Fibroblast of lung (primary cell): Measurements from ENCODE around the gene INSR. TPM values are rescaled to one million over a fixed set of nuclear protein-coding genes. Genes with fewer than 3 reads are reported as not detected.

ENCODE experiments used
- DNase-seq, 2 donors: peaks; one replicate each; pipeline versions ENCODE4 v3.0.0 to v3.0.0-alpha.2; 2010; ENCODE audit warnings: low read depth in 2 of 2
- H2AFZ ChIP-seq: 2 replicates; pipeline ENCODE4 v1.5.1; 2012; ENCODE audit warnings: low read length, control low read depth, inconsistent platforms
- H3K27ac ChIP-seq: 2 replicates; pipeline ENCODE4 v1.5.1; 2011; ENCODE audit warnings: low read length, control low read depth; ENCODE audit not compliant: insufficient read depth
- H3K27me3 ChIP-seq: 2 replicates; pipeline ENCODE4 v1.5.1; 2011; ENCODE audit warnings: mild to moderate bottlenecking, low read length; ENCODE audit not compliant: control insufficient read depth, insufficient read depth
- H3K36me3 ChIP-seq: 2 replicates; pipeline ENCODE4 v1.5.1; 2011; ENCODE audit warnings: low read length; ENCODE audit not compliant: control insufficient read depth, insufficient read depth
- H3K4me1 ChIP-seq: 2 replicates; pipeline ENCODE4 v1.5.1; 2011; ENCODE audit warnings: low read length; ENCODE audit not compliant: control insufficient read depth, insufficient read depth; ENCODE audit errors: extremely low read depth
- H3K4me2 ChIP-seq: 2 replicates; pipeline ENCODE4 v1.5.1; 2011; ENCODE audit warnings: low read length, control low read depth; ENCODE audit not compliant: insufficient read depth; ENCODE audit errors: extremely low read depth
- H3K4me3 ChIP-seq, 4 experiments: fragments of 200-600 bp in 1 of 4; sonication (generic) in 1 of 4; replicated peaks in 1 of 4; 2 replicates each; pipeline ENCODE4 v1.5.1; 2011 to 2016; ENCODE audit warnings: low read length in 4 of 4, low read depth in 3 of 4, mild to moderate bottlenecking in 3 of 4, control low read depth in 2 of 4, inconsistent platforms in 1 of 4, mixed read lengths in 1 of 4; ENCODE audit not compliant: insufficient read depth in 1 of 4; ENCODE audit errors: control extremely low read depth in 1 of 4
- H3K79me2 ChIP-seq: 2 replicates; pipeline ENCODE4 v1.5.1; 2012; ENCODE audit warnings: mild to moderate bottlenecking, low read length, inconsistent platforms; ENCODE audit not compliant: control insufficient read depth, insufficient read depth
- H3K9ac ChIP-seq: 2 replicates; pipeline ENCODE4 v1.5.1; 2011; ENCODE audit warnings: mild to moderate bottlenecking, low read length, control low read depth; ENCODE audit not compliant: insufficient read depth
- H3K9me3 ChIP-seq: 2 replicates; pipeline ENCODE4 v1.5.1; 2012; ENCODE audit warnings: low read depth, low read length; ENCODE audit not compliant: control insufficient read depth, insufficient read depth
- H4K20me1 ChIP-seq: 2 replicates; pipeline ENCODE4 v1.5.1; 2011; ENCODE audit warnings: low read length; ENCODE audit not compliant: control insufficient read depth, insufficient read depth; ENCODE audit errors: extremely low read depth
- EZH2 ChIP-seq: IDR thresholded peaks from 2 replicates; pipeline ENCODE4 v1.5.1; 2012; ENCODE audit warnings: low read length, control low read depth, mild to moderate bottlenecking; ENCODE audit errors: missing control alignments
- polyA plus RNA-seq, 2 donors: library from polyadenylated mRNA; depleted of rRNA in 1 of 2; stranded (reverse) in 1 of 2; unstranded in 1 of 2; fragments of >200 nt; gene quantifications; 2 replicates each; pipeline ENCODE4 v1.2.1, GENCODE V29; 2011 to 2012; ENCODE audit warnings: missing spikeins in 1 of 2
- total RNA-seq: library from RNA; depleted of rRNA; stranded (reverse); fragments of >200 nt; gene quantifications from 2 replicates; pipeline ENCODE4 v1.2.1, GENCODE V29; 2014
- TF ChIP-seq, protein P1 (sequence below), 2 donors: IDR thresholded peaks in 1 of 2; conservative IDR thresholded peaks in 1 of 2; 1 replicate in 1 of 2; 2 replicates in 1 of 2; pipeline ENCODE4 v1.5.1; 2011 to 2012; ENCODE audit warnings: low read length in 2 of 2, control low read depth in 1 of 2, inconsistent platforms in 1 of 2, low read depth in 1 of 2, mild to moderate bottlenecking in 1 of 2

Gene INSR
- total and polyA plus RNA-seq, 2 donors (not counting 1 experiment from before 2014, with no cell fraction given): 3.7 to 23.9 TPM

DNA sequence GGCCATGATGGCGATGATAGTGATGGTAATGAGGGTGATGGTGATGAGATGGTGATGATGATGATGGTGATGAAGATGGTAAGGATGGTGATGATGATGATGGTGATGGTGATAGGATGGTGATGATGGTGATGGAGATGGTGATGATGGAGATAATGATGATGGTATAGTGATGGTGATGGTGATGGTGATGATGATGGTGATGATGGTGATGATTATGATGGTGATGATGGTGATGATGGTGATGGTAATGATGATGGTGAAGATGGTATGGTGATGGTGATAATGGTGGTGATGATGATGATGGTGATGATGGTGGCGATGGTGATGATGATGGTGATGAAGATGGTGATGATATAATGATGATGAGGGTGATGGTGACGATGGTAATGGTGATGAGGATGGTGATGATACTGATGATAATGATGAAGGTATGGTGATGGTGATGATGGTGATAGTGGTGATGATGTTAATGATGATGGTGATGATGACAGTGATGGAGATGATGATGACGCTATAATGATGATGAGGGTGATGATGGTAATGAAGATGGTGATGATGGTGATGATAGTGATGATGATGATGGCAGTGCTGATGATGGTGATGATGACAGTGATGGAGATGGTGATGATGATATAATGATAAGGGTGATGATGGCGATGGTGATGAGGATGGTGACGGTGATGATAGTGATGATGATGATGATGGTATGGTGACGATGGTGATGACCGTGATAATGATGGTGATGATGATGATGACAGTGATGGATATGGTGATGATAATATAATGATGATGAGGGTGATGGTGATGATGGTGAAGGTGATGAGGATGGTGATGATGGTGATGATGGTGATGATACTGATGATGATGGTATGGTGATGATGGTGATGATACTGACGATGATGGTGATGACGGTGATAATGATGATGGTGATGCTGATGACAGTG lies 187.2 kb downstream of the INSR start:
- no peaks in the 10 kb centered on the region for H3K79me2 ChIP-seq
- H4K20me1 ChIP-seq: no peaks in the 10 kb centered on the region
- H3K9ac ChIP-seq: no peak overlapping the region
- no peak overlapping the region for H3K4me2 ChIP-seq
- H3K27ac ChIP-seq: no peak overlapping the region
- H3K9me3 ChIP-seq: no peaks in the 10 kb centered on the region
- H2AFZ ChIP-seq: no peak overlapping the region
- H3K27me3 ChIP-seq: no peaks in the 10 kb centered on the region
- no peaks in the 10 kb centered on the region for H3K4me1 ChIP-seq
- DNase-seq: no peak
- H3K4me3 ChIP-seq: no peak overlapping the region
- H3K36me3 ChIP-seq: no peaks in the 10 kb centered on the region
- TF ChIP-seq, protein P1, sequence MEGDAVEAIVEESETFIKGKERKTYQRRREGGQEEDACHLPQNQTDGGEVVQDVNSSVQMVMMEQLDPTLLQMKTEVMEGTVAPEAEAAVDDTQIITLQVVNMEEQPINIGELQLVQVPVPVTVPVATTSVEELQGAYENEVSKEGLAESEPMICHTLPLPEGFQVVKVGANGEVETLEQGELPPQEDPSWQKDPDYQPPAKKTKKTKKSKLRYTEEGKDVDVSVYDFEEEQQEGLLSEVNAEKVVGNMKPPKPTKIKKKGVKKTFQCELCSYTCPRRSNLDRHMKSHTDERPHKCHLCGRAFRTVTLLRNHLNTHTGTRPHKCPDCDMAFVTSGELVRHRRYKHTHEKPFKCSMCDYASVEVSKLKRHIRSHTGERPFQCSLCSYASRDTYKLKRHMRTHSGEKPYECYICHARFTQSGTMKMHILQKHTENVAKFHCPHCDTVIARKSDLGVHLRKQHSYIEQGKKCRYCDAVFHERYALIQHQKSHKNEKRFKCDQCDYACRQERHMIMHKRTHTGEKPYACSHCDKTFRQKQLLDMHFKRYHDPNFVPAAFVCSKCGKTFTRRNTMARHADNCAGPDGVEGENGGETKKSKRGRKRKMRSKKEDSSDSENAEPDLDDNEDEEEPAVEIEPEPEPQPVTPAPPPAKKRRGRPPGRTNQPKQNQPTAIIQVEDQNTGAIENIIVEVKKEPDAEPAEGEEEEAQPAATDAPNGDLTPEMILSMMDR (conservative IDR thresholded peaks at IDR 0.05 in 1 of 2, IDR thresholded peaks at IDR 0.05 in 1 of 2; ENCODE audit: low read depth in 1 of 2, low read length in 2 of 2): no peak
- no peak for TF ChIP-seq EZH2

DNA sequence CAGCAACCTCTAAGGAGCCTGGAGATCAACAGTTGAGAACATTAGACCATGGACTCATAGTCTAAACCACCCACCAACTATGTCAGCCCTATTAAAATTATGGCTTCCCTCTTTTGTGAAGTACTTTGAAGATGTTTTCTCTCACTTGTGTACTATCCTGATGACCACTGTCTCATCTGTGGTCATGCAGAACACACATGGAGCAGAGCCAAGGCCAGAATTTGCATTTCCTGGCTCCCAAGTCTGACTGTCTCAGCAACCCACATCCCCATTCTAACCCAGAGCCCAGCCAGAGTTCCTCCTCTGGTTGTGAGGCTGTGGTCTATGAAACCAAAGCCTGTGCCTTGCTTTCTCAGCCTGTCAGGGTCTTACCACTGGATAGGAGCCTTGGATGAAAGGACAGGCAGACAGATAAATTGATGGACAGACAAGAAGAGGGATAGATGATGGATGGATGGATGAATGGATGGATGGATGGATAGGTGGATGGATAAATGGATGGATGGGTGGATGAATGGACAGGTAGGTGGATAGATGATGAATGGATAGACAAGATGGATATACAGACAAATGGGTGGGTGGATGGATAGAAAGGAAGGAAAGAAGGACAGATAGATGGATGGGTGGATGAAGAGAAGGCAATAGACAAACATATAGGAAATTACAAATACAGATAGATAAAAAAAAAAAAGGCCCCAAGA lies 189.3 kb downstream of the INSR start:
- Histone ChIP-seq H3K36me3 (no peaks in the 10 kb centered on the region), H3K4me2 (no peak overlapping the region), H3K9ac (no peak overlapping the region), H3K4me1 (no peaks in the 10 kb centered on the region), H3K79me2 (no peaks in the 10 kb centered on the region), H3K9me3 (no peaks in the 10 kb centered on the region), H4K20me1 (no peaks in the 10 kb centered on the region), H3K27me3 (no peaks in the 10 kb centered on the region), H3K27ac (no peak overlapping the region), H2AFZ (no peak overlapping the region), H3K4me3 (no peak overlapping the region)
- TF ChIP-seq, protein P1 (conservative IDR thresholded peaks at IDR 0.05 in 1 of 2, IDR thresholded peaks at IDR 0.05 in 1 of 2; ENCODE audit: low read depth in 1 of 2, low read length in 2 of 2): no peak
- DNase-seq: no peak

DNA sequence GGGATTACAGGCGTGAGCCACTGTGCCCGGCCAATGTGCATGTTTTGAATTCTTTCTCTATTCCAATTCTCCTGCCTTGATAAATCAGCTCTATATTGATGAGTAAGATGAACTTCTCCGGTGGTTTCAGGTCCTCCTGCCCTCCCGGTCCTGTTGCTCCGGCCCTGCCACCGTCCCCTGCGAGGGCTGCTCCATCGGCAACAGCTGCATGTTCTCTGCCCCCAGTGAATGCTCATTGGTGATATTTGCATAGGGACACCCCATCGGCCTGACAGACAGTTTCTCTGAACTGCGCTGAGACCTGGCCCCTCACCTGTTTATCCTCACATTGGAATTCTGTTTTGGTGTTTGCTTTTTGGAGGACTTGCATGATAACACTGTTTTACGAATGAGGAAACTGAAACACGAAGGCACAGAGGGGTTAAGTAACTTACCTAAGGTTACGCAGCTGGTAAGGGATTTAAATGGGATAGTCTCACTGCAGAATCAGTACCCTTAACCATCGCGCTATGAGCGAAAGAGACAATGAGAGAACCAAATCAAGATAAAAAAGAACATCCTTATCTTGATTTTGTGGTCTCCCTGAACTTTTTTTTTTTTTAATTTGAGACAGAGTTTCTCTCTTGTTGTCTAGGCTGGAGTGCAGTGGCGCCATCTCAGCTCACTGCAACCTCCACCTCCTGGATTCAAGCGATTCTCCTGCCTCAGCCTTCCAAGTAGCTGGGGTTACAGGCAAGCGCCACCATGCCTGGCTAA lies 192.5 kb downstream of the INSR start:
- H2AFZ ChIP-seq: no peak overlapping the region
- H3K9ac ChIP-seq: no peak overlapping the region

More for the DNA sequence above, 192.5 kb downstream of the INSR start:
- DNase-seq: no peak
- Histone ChIP-seq H3K27ac (no peak overlapping the region), H3K36me3 (no peaks in the 10 kb centered on the region), H3K27me3 (no peaks in the 10 kb centered on the region), H3K4me2 (no peak overlapping the region), H3K79me2 (no peaks in the 10 kb centered on the region), H3K4me1 (no peaks in the 10 kb centered on the region), H3K4me3 (no peak overlapping the region), H3K9me3 (no peaks in the 10 kb centered on the region), H4K20me1 (no peaks in the 10 kb centered on the region)
- TF ChIP-seq, protein P1 (conservative IDR thresholded peaks at IDR 0.05 in 1 of 2, IDR thresholded peaks at IDR 0.05 in 1 of 2; ENCODE audit: low read depth in 1 of 2, low read length in 2 of 2): no peak
- TF ChIP-seq EZH2: no peak
